ENCODE data around the gene NXPE1. TPM values are rescaled to one million over a fixed set of nuclear protein-coding genes. Genes with fewer than 3 reads are reported as not detected.
A peak's percentile ranks its signal among the peaks of the same experiment; 100 is the strongest.
"Not testable (repeated sequence)": the region's sequence is repeated elsewhere in the genome, so short reads cannot be mapped to it uniquely, and the experiment has no call there.

The NXPE1 gene
- polyA plus RNA-seq: 1 to 10 TPM in 2 of 4 donors, under 1 TPM in 1, not detected in 1; 0.24 to 6.3 (median 1.3) TPM
- long read RNA-seq, donor 1: 0 reads
- long read RNA-seq, donor 2: 0 reads
- long read RNA-seq, donor 3: 0 reads
- long read RNA-seq, donor 4: 0 reads
- long read RNA-seq, donor 5: 0 reads
- long read RNA-seq, donor 6: 0 reads
- long read RNA-seq, donor 7: 0 reads
- long read RNA-seq, donor 8: 0 reads
- long read RNA-seq, donor 9: 0 reads
- long read RNA-seq, donor 10, partial matches to known transcripts: 0 of 4 reads
- long read RNA-seq, donor 10, other reads (novel, unspliced or antisense): 0 of 4 reads

DNA sequence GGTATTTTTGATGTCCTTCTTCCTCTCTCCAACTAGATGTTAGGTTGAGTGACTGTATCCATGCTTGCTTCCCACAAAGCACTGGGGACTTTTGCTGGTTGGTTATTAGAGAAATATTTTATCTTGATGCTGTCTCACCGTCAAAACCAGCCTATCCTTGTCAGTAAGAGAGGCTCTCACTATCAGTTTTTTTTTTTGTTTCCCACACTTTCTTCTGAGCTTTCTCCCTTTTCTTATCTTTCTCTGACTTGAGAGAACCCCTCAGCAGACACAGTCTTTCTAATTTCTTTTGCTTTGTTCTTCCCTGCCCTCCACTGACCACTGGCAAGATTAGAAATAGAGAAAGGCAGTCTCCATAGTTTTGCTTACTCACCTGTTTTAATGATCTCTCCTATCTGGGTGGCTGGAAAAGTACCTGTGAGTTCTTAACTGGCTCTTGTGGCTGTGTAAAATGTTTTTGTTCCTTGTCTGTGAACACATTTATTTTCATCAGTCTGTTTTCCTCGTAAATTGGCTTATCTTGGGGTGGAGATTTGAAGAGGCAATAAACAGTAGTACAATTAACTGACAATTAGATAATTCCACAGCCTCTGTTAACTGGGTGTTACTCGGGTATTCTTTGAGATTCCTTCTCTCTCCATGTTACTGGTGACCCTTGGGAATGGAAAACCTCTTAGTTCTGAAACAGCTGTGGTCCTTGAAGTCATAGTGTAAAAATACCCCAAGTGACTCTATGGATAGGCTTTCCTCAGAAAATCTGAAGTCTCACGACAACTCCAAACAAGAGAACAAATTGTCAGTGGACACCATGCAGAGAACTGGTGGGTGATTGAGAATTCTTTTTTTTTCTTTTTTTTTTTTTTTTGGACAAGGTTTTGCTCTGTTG, at the start of gene NXPE1:
Gene NXPE1 (minus strand): TSS at position 457 of the 886 bp plus-strand sequence. CDS start 8,680 bp downstream, outside the sequence.
- no peaks in the 10 kb centered on the region for H3K27me3 ChIP-seq (ENCODE audit: control insufficient read depth in 3 of 3, insufficient read depth in 3 of 3, low read length in 3 of 3)
- no peaks in the 10 kb centered on the region for H3K4me1 ChIP-seq (ENCODE audit: control insufficient read depth in 3 of 3, insufficient read depth in 2 of 3, low read depth in 1 of 3, low read length in 2 of 3)
- FAIRE-seq (no peak), DNase-seq (peak; percentile 6 to 15)
- H3K4me3 ChIP-seq (ENCODE audit: low read depth in 1 of 3, low read length in 3 of 3): peak within 1 kb of the TSS in 1 of 3 donors; percentile 41
- WGBS, 3 donors: 39 to 54% (median 41%) methylated on average over 4 of the region's 4 CpGs
- H3K36me3 ChIP-seq (ENCODE audit: control insufficient read depth in 3 of 3, insufficient read depth in 2 of 3, low read depth in 1 of 3, low read length in 3 of 3): no peaks in the 10 kb centered on the region
- no peak within 1 kb of the TSS for H3K27ac ChIP-seq (ENCODE audit: low read depth in 1 of 3, low read length in 2 of 3)
- H3K9me3 ChIP-seq (ENCODE audit: control insufficient read depth in 2 of 2, insufficient read depth in 1 of 2, low read depth in 1 of 2, low read length in 1 of 2): no peaks in the 10 kb centered on the region

DNA sequence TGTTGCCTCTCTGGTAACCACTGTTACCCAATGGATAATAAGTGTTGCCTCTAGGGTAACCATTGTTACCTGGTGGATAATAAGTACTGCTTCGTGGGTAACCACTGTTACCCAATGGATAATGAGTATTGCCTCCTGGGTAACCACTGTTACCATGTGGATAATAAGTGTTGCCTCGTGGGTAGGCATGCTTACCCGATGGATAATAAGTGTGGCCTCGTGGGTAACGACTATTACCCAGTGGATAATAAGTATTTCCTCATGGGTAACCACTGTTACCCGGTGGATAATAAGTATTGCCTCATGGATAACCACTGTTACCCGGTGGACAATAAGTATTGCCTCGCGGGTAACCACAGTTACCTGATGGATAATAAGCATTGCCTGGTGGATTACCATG, 49.7 kb upstream of the NXPE1 start:
- DNase-seq (no peak), FAIRE-seq (no peak)
- H3K9me3 ChIP-seq (ENCODE audit: control insufficient read depth in 2 of 2, insufficient read depth in 1 of 2, low read depth in 1 of 2, low read length in 1 of 2): peaks cover 0 to 35% of the 10 kb centered on the region in 2 donors
- 85 to 93% (median 91%) methylated on average over 9 of the region's 9 CpGs for WGBS, 3 donors
- no peaks in the 10 kb centered on the region for H3K4me1 ChIP-seq (ENCODE audit: control insufficient read depth in 3 of 3, insufficient read depth in 2 of 3, low read depth in 1 of 3, low read length in 2 of 3)
- no peak overlapping the region for H3K4me3 ChIP-seq (ENCODE audit: low read depth in 1 of 3, low read length in 3 of 3)
- no peaks in the 10 kb centered on the region for H3K36me3 ChIP-seq (ENCODE audit: control insufficient read depth in 3 of 3, insufficient read depth in 2 of 3, low read depth in 1 of 3, low read length in 3 of 3)
- no peak overlapping the region for H3K27ac ChIP-seq (ENCODE audit: low read depth in 1 of 3, low read length in 2 of 3)
- no peaks in the 10 kb centered on the region for H3K27me3 ChIP-seq (ENCODE audit: control insufficient read depth in 3 of 3, insufficient read depth in 3 of 3, low read length in 3 of 3)

DNA sequence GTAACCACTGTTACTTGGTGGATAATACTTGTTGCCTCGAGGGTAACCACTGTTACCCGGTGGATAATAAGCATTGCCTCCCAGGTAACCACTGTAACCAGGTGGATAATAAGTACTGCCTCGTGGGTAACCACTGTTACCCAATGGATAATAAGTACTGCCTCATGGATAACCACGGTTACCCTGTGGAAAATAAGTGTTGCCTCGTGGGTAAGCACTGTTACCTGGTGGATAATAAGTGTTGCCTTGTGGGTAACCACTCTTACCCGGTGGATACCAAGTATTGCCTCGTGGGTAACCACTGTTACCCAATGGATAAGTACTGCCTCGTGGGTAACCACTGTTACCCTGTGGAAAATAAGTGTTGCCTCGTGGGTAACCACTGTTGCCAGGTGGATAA, 48.9 kb upstream of the NXPE1 start:
- not testable (repeated sequence) for DNase-seq; H3K4me3 ChIP-seq (ENCODE audit: low read depth in 1 of 3, low read length in 3 of 3); FAIRE-seq; H3K27me3 ChIP-seq (ENCODE audit: control insufficient read depth in 3 of 3, insufficient read depth in 3 of 3, low read length in 3 of 3); H3K27ac ChIP-seq (ENCODE audit: low read depth in 1 of 3, low read length in 2 of 3); H3K4me1 ChIP-seq (ENCODE audit: control insufficient read depth in 3 of 3, insufficient read depth in 2 of 3, low read depth in 1 of 3, low read length in 2 of 3); H3K36me3 ChIP-seq (ENCODE audit: control insufficient read depth in 3 of 3, insufficient read depth in 2 of 3, low read depth in 1 of 3, low read length in 3 of 3)
- 75 to 83% (median 78%) methylated on average over 9 of the region's 9 CpGs for whole genome bisulfite sequencing, 3 donors
- H3K9me3 ChIP-seq (ENCODE audit: control insufficient read depth in 2 of 2, insufficient read depth in 1 of 2, low read depth in 1 of 2, low read length in 1 of 2): peaks cover 0 to 35% of the 10 kb centered on the region in 2 donors

DNA sequence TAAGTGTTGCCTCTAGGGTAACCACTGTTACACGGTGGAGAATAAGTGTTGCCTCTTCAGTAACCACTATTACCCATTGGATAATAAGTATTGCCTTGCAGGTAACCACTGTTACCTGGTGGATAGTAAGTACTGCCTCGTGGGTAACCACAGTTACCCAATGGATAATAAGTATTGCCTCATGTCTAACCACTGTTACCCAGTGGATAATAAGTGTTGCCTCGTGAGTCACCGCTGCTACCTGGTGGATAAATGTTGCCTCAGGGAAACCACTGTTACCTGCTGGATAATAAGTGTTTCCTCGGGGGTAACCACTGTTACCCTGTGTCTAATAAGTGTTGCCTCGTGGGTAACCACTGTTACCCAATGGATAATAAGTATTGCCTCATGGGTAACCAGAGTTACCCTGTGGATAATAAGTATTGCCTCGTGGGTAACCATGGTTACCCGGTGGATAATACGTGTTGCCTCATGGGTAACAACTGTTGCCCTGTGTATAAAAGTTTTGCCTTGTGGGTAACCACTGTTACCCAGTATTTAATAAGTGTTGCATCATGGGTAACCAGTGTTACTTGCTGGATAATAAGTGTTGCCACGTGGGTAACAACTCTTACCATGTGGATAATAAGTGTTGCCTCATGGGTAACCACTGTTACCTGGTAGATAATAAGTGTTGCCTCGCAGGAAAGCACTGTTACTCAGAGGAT, 48.2 kb upstream of the NXPE1 start:
- DNase-seq: no peak
- Histone ChIP-seq H3K36me3 (ENCODE audit: control insufficient read depth in 3 of 3, insufficient read depth in 2 of 3, low read depth in 1 of 3, low read length in 3 of 3) (no peaks in the 10 kb centered on the region), H3K4me3 (ENCODE audit: low read depth in 1 of 3, low read length in 3 of 3) (no peak overlapping the region), H3K4me1 (ENCODE audit: control insufficient read depth in 3 of 3, insufficient read depth in 2 of 3, low read depth in 1 of 3, low read length in 2 of 3) (no peaks in the 10 kb centered on the region), H3K9me3 (ENCODE audit: control insufficient read depth in 2 of 2, insufficient read depth in 1 of 2, low read depth in 1 of 2, low read length in 1 of 2) (peaks cover 0 to 35% of the 10 kb centered on the region in 2 donors), H3K27me3 (ENCODE audit: control insufficient read depth in 3 of 3, insufficient read depth in 3 of 3, low read length in 3 of 3) (no peaks in the 10 kb centered on the region), H3K27ac (ENCODE audit: low read depth in 1 of 3, low read length in 2 of 3) (no peak overlapping the region)
- WGBS, 3 donors: 82 to 90% (median 83%) methylated on average over 11 of the region's 11 CpGs
- FAIRE-seq: no peak

DNA sequence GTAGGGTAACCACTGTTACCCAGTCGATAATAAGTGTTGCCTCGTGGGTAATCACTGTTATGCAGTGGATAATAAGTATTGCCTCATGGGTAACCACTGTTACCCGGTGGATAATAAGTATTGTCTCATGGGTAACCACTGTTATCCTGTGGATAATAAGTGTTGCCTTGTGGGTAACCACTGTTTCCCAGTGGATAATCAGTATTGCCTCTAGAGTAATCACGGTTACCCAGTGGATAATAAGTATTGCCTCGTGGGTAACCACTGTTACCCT, 47.1 kb upstream of the NXPE1 start:
- DNase-seq; H3K36me3 ChIP-seq (ENCODE audit: control insufficient read depth in 3 of 3, insufficient read depth in 2 of 3, low read depth in 1 of 3, low read length in 3 of 3); H3K27ac ChIP-seq (ENCODE audit: low read depth in 1 of 3, low read length in 2 of 3); H3K27me3 ChIP-seq (ENCODE audit: control insufficient read depth in 3 of 3, insufficient read depth in 3 of 3, low read length in 3 of 3); H3K4me3 ChIP-seq (ENCODE audit: low read depth in 1 of 3, low read length in 3 of 3); H3K4me1 ChIP-seq (ENCODE audit: control insufficient read depth in 3 of 3, insufficient read depth in 2 of 3, low read depth in 1 of 3, low read length in 2 of 3); FAIRE-seq: not testable (repeated sequence)
- peaks cover 0 to 30% of the 10 kb centered on the region in 2 donors for H3K9me3 ChIP-seq (ENCODE audit: control insufficient read depth in 2 of 2, insufficient read depth in 1 of 2, low read depth in 1 of 2, low read length in 1 of 2)
- WGBS, 3 donors: 87 to 92% (median 89%) methylated on average over 5 of the region's 5 CpGs

DNA sequence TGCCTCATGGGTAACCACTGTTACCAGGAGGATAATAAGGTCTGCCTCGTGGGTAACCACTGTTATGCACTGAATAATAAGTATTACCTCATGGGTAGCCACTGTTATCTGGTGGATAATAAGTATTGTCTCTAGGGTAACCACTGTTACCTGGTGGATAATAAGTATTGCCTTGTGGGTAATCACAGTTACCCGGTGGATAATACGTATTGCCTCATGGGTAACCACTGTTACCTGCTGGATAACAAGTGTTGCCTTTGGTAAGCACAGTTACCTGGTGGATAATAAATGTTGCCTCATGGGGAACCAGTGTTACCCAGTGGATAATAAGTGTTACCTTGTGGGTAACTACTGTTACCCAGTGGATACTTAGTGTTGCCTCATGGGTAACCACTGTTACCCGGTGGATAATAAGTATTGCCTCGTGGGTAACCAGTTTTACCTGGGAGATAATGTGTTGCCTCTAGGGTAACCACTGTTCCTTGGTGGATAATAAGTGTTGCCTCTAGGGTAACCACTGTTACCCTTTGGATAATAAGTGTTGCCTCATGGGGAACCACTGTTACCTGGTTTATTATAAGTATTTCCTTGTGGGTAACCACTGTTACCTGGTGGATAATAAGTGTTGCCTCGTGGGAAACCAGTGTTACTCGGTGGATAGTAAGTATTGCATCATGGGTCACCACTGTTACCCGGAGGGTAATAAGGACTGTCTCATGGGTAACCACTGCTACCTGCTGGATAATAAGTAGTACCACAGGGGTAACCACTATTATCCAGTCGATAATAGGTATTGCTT, 46.5 kb upstream of the NXPE1 start:
- Histone ChIP-seq H3K27me3 (ENCODE audit: control insufficient read depth in 3 of 3, insufficient read depth in 3 of 3, low read length in 3 of 3) (no peaks in the 10 kb centered on the region), H3K27ac (ENCODE audit: low read depth in 1 of 3, low read length in 2 of 3) (no peak overlapping the region), H3K4me3 (ENCODE audit: low read depth in 1 of 3, low read length in 3 of 3) (no peak overlapping the region), H3K36me3 (ENCODE audit: control insufficient read depth in 3 of 3, insufficient read depth in 2 of 3, low read depth in 1 of 3, low read length in 3 of 3) (no peaks in the 10 kb centered on the region), H3K9me3 (ENCODE audit: control insufficient read depth in 2 of 2, insufficient read depth in 1 of 2, low read depth in 1 of 2, low read length in 1 of 2) (peaks cover 0 to 27% of the 10 kb centered on the region in 2 donors), H3K4me1 (ENCODE audit: control insufficient read depth in 3 of 3, insufficient read depth in 2 of 3, low read depth in 1 of 3, low read length in 2 of 3) (no peaks in the 10 kb centered on the region)
- WGBS, 3 donors: 81 to 89% (median 88%) methylated on average over 9 of the region's 9 CpGs
- FAIRE-seq (no peak), DNase-seq (no peak)

DNA sequence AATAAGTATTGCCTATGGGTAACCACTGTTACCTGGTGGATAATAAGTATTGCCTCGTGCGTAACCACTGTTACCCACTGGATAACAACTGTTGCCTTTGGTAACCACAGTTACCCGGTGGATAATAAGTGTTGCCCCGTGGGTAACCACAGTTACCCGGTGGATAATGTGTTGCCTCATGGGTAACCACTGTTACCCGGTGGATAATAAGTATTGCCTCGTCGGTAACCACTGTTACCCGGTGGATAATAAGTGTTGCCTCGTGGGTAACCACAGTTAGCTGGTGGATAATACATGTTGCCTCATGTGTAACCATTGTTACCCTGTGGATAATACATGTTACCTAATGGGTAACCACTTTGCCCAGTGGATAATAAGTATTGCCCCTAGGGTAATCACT, 45.7 kb upstream of the NXPE1 start:
- H3K4me3 ChIP-seq (ENCODE audit: low read depth in 1 of 3, low read length in 3 of 3): no peak overlapping the region
- no peaks in the 10 kb centered on the region for H3K4me1 ChIP-seq (ENCODE audit: control insufficient read depth in 3 of 3, insufficient read depth in 2 of 3, low read depth in 1 of 3, low read length in 2 of 3)
- no peaks in the 10 kb centered on the region for H3K36me3 ChIP-seq (ENCODE audit: control insufficient read depth in 3 of 3, insufficient read depth in 2 of 3, low read depth in 1 of 3, low read length in 3 of 3)
- H3K9me3 ChIP-seq (ENCODE audit: control insufficient read depth in 2 of 2, insufficient read depth in 1 of 2, low read depth in 1 of 2, low read length in 1 of 2): peaks cover 0 to 27% of the 10 kb centered on the region in 2 donors
- WGBS, 3 donors: 84 to 94% (median 89%) methylated on average over 10 of the region's 10 CpGs
- no peak for FAIRE-seq
- DNase-seq: no peak
- no peaks in the 10 kb centered on the region for H3K27me3 ChIP-seq (ENCODE audit: control insufficient read depth in 3 of 3, insufficient read depth in 3 of 3, low read length in 3 of 3)
- no peak overlapping the region for H3K27ac ChIP-seq (ENCODE audit: low read depth in 1 of 3, low read length in 2 of 3)

DNA sequence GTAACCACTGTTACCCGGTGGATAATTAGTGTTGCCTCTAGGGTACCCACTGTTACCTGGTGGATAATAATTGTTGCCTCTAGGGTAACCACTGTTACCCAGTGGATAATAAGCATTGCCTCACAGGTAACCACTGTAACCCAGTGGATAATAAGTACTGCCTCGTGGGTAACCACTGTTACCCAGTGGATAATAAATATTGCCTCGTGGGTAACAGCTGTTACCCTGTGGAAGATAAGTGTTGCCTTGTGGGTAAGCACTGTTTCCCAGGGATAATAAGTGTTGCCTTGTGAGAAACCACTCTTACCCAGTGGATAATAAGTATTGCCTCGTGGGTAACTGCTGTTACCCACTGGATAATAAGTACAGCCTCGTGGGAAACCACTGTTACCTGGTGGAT, 45.2 kb upstream of the NXPE1 start:
- no peak for FAIRE-seq
- 63 to 77% (median 65%) methylated on average over 5 of the region's 5 CpGs for WGBS, 3 donors

More for the DNA sequence above, 45.2 kb upstream of the NXPE1 start:
- Histone ChIP-seq H3K4me1 (ENCODE audit: control insufficient read depth in 3 of 3, insufficient read depth in 2 of 3, low read depth in 1 of 3, low read length in 2 of 3) (no peaks in the 10 kb centered on the region), H3K27me3 (ENCODE audit: control insufficient read depth in 3 of 3, insufficient read depth in 3 of 3, low read length in 3 of 3) (no peaks in the 10 kb centered on the region), H3K27ac (ENCODE audit: low read depth in 1 of 3, low read length in 2 of 3) (no peak overlapping the region), H3K36me3 (ENCODE audit: control insufficient read depth in 3 of 3, insufficient read depth in 2 of 3, low read depth in 1 of 3, low read length in 3 of 3) (no peaks in the 10 kb centered on the region), H3K4me3 (ENCODE audit: low read depth in 1 of 3, low read length in 3 of 3) (no peak overlapping the region), H3K9me3 (ENCODE audit: control insufficient read depth in 2 of 2, insufficient read depth in 1 of 2, low read depth in 1 of 2, low read length in 1 of 2) (peaks cover 0 to 22% of the 10 kb centered on the region in 2 donors)
- DNase-seq: no peak
